Stimulated activated CD4-positive, alpha-beta T cell treated with anti-CD3 and anti-CD28 coated beads, Interleukin-4, amount 100 ng/mL, for 24 hours (primary cell): ENCODE measurements around the gene SIRPB2.
A peak's percentile ranks its signal among the peaks of the same experiment; 100 is the strongest.

Experiments used
- DNase-seq: peaks from one replicate; pipeline ENCODE4 v3.0.0-alpha.2; 2020

SIRPB2 gene

GRCh38 chr20:1491281-1491840, at the start of gene SIRPB2:
Gene SIRPB2, minus strand, starts transcription at chr20:1491420. Its CDS starts 61 bp downstream, at chr20:1491359.
- no peak for DNase-seq

GRCh38 chr20:1539816-1540419, 48.7 kb upstream of the SIRPB2 start:
- no peak for DNase-seq

GRCh38 chr20:1538655-1539054, 47.4 kb upstream of the SIRPB2 start:
- DNase-seq = no peak

- DNase-seq = no peak
These were observed 46.5 kb upstream of the SIRPB2 start for GRCh38 chr20:1537731-1538058.

GRCh38 chr20:1536893-1537730, 45.9 kb upstream of the SIRPB2 start:
- DNase-seq = no peak

GRCh38 chr20:1535420-1536175, 44.4 kb upstream of the SIRPB2 start:
- DNase-seq = no peak

- no peak for DNase-seq
These were observed 43.3 kb upstream of the SIRPB2 start for GRCh38 chr20:1534526-1534925.

- DNase-seq = peak; percentile 19
These were observed 41.8 kb upstream of the SIRPB2 start for GRCh38 chr20:1533059-1533458.

- no peak for DNase-seq
These were observed 37.6 kb upstream of the SIRPB2 start for GRCh38 chr20:1528811-1529210.

- DNase-seq = no peak
These were observed 36.7 kb upstream of the SIRPB2 start for GRCh38 chr20:1527923-1528322.

- DNase-seq = no peak
These were observed 35.7 kb upstream of the SIRPB2 start for GRCh38 chr20:1526896-1527295.

- DNase-seq = no peak
These were observed 35.1 kb upstream of the SIRPB2 start for GRCh38 chr20:1526310-1526709.

- DNase-seq = no peak
These were observed 32.8 kb upstream of the SIRPB2 start for GRCh38 chr20:1524004-1524403.

GRCh38 chr20:1517010-1517409, 25.8 kb upstream of the SIRPB2 start:
- DNase-seq = no peak

GRCh38 chr20:1513801-1514200, 22.6 kb upstream of the SIRPB2 start:
- DNase-seq = no peak

- peak; percentile 30 for DNase-seq
These were observed 18.0 kb upstream of the SIRPB2 start for GRCh38 chr20:1509237-1509636.

- no peak for DNase-seq
These were observed 17.4 kb upstream of the SIRPB2 start for GRCh38 chr20:1508574-1508973.

- DNase-seq = no peak
These were observed 16.1 kb upstream of the SIRPB2 start for GRCh38 chr20:1507276-1507675.

GRCh38 chr20:1505871-1506270, 14.7 kb upstream of the SIRPB2 start:
- no peak for DNase-seq

- DNase-seq = no peak
These were observed 14.1 kb upstream of the SIRPB2 start for GRCh38 chr20:1505361-1505760.

GRCh38 chr20:1503564-1504227, 12.5 kb upstream of the SIRPB2 start:
- DNase-seq = peak; percentile 80

GRCh38 chr20:1500496-1500895, 9.3 kb upstream of the SIRPB2 start:
- no peak for DNase-seq
